Cardiac muscle cell (in vitro differentiated cells and primary cell): ENCODE data around the gene PUDP. TPM values are rescaled to one million over a fixed set of nuclear protein-coding genes. Genes with fewer than 3 reads are reported as not detected.
A peak's percentile ranks its signal among the peaks of the same experiment; 100 is the strongest.

Experiments used
- DNase-seq, 2 donors: peaks; one replicate each; pipeline versions ENCODE4 v3.0.0 to v3.0.0-alpha.2; 2010 to 2017; ENCODE audit warnings: low read depth in 1 of 2, low spot score in 1 of 2
- H3K27ac ChIP-seq: fragments of 200-600 bp; sonication (generic); 2 replicates; pipeline ENCODE4 v1.5.1; 2016
- H3K27me3 ChIP-seq: fragments of 200-600 bp; sonication (generic); 2 replicates; pipeline ENCODE4 v1.6.0; 2016; ENCODE audit warnings: control low read depth
- H3K36me3 ChIP-seq: fragments of 200-600 bp; sonication (generic); 2 replicates; pipeline ENCODE4 v1.5.1; 2016; ENCODE audit warnings: control low read depth
- H3K4me1 ChIP-seq: fragments of 200-600 bp; sonication (generic); 2 replicates; pipeline ENCODE4 v1.8.1; 2017; ENCODE audit warnings: low read depth, mild to moderate bottlenecking, mixed run types
- H3K4me3 ChIP-seq: fragments of 200-600 bp; sonication (generic); 2 replicates; pipeline ENCODE4 v1.5.1; 2016; ENCODE audit warnings: mild to moderate bottlenecking
- H3K9me3 ChIP-seq: fragments of 200-600 bp; sonication (generic); 2 replicates; pipeline ENCODE4 v1.5.1; 2017; ENCODE audit warnings: low read depth, mild to moderate bottlenecking, control low read depth
- polyA plus RNA-seq: library from polyadenylated mRNA; unstranded; fragments of >200 nt; fragmentation: Nextera tagmentation; extraction: Ambion mirVana; gene quantifications from 2 replicates; pipeline ENCODE4 v1.2.1, GENCODE V29; 2016
- total RNA-seq: library from RNA; depleted of rRNA; stranded (reverse); fragments of >200 nt; gene quantifications from 2 replicates; pipeline ENCODE4 v1.2.3, GENCODE V29; 2016
- TF ChIP-seq, protein P1 (sequence below): IDR thresholded peaks from 2 replicates; pipeline ENCODE4 v1.5.1; 2012; ENCODE audit warnings: low read depth, mild to moderate bottlenecking, low read length

Gene PUDP
- total and polyA plus RNA-seq, 2 experiments from 2014 or later: 81.5 to 105 TPM

- H3K36me3 ChIP-seq: no peaks in the 10 kb centered on the region
- peak in 1 of 2 donors; percentile 19 for DNase-seq
- TF ChIP-seq, protein P1, sequence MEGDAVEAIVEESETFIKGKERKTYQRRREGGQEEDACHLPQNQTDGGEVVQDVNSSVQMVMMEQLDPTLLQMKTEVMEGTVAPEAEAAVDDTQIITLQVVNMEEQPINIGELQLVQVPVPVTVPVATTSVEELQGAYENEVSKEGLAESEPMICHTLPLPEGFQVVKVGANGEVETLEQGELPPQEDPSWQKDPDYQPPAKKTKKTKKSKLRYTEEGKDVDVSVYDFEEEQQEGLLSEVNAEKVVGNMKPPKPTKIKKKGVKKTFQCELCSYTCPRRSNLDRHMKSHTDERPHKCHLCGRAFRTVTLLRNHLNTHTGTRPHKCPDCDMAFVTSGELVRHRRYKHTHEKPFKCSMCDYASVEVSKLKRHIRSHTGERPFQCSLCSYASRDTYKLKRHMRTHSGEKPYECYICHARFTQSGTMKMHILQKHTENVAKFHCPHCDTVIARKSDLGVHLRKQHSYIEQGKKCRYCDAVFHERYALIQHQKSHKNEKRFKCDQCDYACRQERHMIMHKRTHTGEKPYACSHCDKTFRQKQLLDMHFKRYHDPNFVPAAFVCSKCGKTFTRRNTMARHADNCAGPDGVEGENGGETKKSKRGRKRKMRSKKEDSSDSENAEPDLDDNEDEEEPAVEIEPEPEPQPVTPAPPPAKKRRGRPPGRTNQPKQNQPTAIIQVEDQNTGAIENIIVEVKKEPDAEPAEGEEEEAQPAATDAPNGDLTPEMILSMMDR: no peak
- H3K9me3 ChIP-seq: no peaks in the 10 kb centered on the region
- no peaks in the 10 kb centered on the region for H3K27me3 ChIP-seq
- no peak overlapping the region for H3K27ac ChIP-seq
- no peak overlapping the region for H3K4me3 ChIP-seq
- H3K4me1 ChIP-seq: no peaks in the 10 kb centered on the region
Observed at GRCh38 chrX:7088968-7089615, 58.9 kb downstream of the PUDP start.

DNA sequence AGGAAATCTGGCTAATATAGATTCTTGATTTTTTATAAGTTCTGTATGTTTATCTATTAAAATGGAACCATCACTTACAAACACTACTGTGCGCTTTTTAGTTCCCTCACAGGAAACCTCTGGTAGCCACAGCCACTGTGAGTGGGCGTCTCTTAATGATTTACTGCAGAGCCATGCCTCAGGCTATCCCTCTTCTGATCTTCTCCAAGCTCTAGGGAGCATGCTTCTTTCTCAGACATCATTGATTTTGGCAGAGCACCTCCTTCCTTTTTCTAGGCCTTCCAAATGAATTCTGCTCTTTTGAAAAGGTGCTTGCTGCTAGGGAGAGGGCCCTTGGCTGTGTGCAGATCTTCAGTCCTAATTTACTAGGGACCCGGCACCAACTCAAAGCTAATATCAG lies 61.6 kb downstream of the PUDP start:
- Histone ChIP-seq H3K4me3 (no peak overlapping the region), H3K27ac (no peak overlapping the region), H3K36me3 (no peaks in the 10 kb centered on the region), H3K9me3 (no peaks in the 10 kb centered on the region), H3K27me3 (no peaks in the 10 kb centered on the region), H3K4me1 (no peaks in the 10 kb centered on the region)
- no peak for DNase-seq
- TF ChIP-seq, protein P1: no peak

GRCh38 chrX:7085879-7086278 lies 62.1 kb downstream of the PUDP start:
- H3K4me3 ChIP-seq: no peak overlapping the region
- TF ChIP-seq, protein P1: no peak

GRCh38 chrX:7084841-7085240 lies 63.1 kb downstream of the PUDP start:
- H3K27ac ChIP-seq: no peak overlapping the region
- H3K4me3 ChIP-seq: no peak overlapping the region
- DNase-seq: no peak
- H3K27me3 ChIP-seq: no peaks in the 10 kb centered on the region
- no peaks in the 10 kb centered on the region for H3K4me1 ChIP-seq
- H3K36me3 ChIP-seq: no peaks in the 10 kb centered on the region
- TF ChIP-seq, protein P1: no peak
- no peaks in the 10 kb centered on the region for H3K9me3 ChIP-seq

More at GRCh38 chrX:7085879-7086278, 62.1 kb downstream of the PUDP start:
- Histone ChIP-seq H3K27me3 (no peaks in the 10 kb centered on the region), H3K27ac (no peak overlapping the region), H3K9me3 (no peaks in the 10 kb centered on the region), H3K36me3 (no peaks in the 10 kb centered on the region), H3K4me1 (no peaks in the 10 kb centered on the region)
- no peak for DNase-seq

DNA sequence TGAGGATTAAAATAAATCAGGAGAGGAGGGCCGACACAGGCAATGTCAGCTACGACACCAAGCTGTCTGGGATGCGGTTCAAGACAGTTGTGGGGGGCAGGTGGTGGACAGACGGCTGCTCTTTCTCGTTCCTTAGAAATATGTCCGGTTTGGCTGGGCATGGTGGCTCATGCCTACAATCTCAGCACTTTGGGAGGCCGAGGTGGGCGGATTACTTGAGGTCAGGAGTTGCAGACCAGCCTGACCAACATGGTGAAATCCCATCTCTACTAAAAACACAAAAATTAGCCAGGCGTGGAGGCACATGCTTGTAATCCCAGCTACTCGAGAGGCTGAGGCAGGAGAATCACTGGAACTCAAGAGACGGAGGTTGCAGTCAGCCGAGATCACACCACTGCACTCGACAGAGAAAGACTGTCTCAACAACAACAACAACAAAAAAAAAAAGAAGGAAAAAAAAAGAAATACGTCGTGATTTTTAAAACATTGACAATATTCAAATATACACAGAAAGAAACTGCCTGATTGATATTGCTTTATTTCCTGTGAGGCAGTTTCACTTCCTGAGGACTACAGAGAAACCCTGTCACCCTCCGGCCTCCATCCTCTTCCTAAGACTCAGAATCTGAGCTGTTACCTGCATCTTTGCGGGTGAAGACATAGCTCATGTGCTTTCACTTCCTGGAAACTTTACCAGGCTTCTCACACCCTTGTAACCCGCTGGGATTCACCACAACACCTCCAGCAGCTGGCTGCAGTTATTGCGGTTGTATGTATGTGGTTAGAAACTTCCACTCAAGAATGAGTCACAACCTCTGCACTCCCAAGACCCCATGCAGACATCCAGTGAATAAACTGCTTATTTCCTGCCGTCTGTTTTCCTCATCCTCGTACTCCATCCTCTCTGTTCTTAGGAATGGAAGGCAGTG lies 64.2 kb downstream of the PUDP start:
- Histone ChIP-seq H3K27ac (no peak overlapping the region), H3K27me3 (no peaks in the 10 kb centered on the region), H3K36me3 (no peaks in the 10 kb centered on the region), H3K4me1 (no peaks in the 10 kb centered on the region), H3K4me3 (no peak overlapping the region), H3K9me3 (no peaks in the 10 kb centered on the region)
- TF ChIP-seq, protein P1: no peak
- DNase-seq: peak in 1 of 2 donors; percentile 87
